DMS 273 treated with DMSO at 0.1 percent for 48 hours (cell line): ENCODE results near the gene KL.

ENCODE experiments used
- DNase-seq: peaks from one replicate; lab custom pipeline; 2025; lab: John Stamatoyannopoulos, UW

KL gene

DNA sequence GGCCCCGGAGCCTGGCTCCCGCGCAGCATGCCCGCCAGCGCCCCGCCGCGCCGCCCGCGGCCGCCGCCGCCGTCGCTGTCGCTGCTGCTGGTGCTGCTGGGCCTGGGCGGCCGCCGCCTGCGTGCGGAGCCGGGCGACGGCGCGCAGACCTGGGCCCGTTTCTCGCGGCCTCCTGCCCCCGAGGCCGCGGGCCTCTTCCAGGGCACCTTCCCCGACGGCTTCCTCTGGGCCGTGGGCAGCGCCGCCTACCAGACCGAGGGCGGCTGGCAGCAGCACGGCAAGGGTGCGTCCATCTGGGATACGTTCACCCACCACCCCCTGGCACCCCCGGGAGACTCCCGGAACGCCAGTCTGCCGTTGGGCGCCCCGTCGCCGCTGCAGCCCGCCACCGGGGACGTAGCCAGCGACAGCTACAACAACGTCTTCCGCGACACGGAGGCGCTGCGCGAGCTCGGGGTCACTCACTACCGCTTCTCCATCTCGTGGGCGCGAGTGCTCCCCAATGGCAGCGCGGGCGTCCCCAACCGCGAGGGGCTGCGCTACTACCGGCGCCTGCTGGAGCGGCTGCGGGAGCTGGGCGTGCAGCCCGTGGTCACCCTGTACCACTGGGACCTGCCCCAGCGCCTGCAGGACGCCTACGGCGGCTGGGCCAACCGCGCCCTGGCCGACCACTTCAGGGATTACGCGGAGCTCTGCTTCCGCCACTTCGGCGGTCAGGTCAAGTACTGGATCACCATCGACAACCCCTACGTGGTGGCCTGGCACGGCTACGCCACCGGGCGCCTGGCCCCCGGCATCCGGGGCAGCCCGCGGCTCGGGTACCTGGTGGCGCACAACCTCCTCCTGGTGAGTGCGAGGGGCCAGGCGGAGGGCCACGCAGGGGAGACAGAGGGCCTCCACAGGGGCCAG, at the start of gene KL:
TSS of gene KL (plus strand) at position 10 of the 909 bp plus-strand sequence. CDS start at position 28, 18 bp downstream.
- no peak for DNase-seq

DNA sequence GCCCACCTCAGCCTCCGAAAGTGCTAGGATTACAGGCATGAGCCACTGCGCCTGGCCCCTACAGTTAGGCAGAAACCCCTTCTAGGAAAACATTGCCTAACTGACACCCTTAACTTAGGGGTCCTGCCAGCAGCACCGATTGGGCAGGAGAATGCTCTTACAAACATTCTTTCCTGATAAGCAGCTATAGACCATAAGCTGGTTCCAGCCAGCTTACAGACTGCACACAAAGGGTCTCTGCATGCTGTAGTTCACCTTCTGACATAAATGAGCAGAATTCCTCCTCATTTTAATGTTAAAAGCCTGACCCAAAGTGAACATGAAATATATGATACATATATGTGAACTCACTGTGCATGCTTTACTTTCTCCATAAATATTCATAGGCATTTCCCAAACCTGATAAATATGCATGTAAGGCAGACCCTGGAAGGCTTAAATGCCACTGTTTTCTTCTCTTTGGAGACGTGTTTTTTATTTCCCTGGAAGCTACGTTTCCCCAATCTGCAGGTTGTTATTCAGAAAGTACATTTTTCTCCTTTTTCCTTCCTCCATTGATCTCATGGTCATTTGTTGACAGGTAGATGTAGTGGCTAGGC, 48.5 kb upstream of the KL start:
- DNase-seq, result no peak

DNA sequence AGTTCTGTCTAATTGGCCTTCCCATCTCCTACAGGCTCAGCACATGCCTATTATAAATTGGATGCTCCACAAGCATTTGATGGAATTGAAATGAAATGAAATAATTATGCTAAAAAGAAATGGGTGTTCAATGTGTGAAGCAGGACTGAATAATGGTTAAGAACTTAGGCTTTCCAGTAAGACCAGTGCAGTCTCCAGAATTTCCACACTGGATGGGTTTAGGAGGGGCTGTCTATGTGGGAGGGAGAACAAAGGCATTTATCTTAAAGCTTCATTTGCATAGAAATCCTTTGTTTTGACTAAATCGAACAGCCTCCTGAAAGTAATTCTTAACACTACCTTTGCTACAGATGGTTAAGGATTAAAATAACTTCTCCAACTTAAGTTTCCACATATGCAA, 47.9 kb upstream of the KL start:
- no peak for DNase-seq

DNA sequence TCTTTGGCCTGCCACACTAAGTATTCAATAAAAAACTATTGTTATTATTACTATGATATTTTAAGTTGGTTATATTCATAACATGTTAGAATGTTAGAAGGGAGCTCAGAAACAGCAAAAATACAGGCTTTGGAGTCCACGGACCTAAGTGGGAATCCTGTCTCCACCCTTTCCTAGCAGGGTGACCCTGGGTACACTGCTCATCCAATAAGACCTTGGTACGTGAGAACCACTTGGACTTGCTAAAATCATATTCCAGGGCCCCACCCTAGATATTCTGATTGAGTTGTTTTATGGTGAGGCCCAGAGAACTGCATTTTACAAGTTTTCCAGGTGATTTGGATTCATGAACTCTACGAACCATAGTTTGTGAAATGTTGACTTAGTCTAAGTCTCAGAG, 47.4 kb upstream of the KL start:
- no peak for DNase-seq

DNA sequence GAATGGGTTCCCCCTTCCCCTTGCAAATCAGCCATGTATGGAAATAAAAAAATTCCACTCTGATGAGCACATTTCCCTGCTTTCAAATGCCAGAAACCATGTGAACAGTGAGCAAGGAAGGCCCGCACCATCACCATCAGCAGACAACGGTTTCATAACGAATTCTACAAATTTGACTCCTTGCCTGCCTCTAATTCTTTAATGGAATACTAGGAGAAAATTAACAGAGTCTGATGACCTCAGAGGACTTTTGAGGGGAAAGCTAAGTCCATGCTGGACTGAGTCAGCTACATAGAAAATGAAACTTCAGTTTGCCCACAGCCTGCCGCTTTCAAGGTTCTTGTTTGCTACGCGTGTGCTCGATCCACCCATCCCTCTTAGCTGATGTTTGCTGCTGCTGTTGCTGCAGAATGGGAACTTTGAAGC, 46.7 kb upstream of the KL start:
- DNase-seq, result no peak

DNA sequence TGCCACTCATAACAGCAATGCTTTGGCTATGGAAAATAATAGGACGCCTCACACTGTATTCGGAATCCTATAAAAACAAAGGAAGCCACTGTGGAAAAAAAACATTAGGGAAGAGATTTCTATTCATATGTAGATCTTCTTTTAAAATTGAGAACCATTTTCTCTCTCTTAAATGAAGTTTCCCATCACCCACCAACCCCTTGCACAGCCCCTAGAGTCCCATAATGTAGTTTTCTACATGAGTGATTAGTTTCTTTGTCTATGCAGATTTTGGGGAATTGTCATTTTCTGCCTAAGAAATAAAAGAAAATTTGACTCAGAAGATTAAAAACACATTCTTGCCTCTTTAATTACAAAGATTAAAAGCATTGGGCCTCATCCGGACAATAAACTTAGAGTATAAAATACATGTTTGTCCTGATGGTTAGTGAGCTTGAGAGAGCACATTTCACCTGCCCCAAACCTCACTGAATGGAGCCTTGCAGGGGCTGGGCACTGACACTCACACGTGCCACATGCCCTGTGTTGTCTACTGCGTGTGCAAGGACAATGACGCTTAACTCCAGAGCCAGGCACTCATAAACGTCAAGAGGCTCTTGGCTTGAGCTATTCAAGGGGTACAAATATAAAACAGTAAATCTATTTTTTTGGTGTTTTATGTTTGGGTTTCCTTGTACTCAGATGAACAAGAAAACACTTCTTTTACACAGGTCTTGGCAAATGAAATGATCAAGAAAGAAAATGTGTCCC, 40.0 kb upstream of the KL start:
- no peak for DNase-seq

DNA sequence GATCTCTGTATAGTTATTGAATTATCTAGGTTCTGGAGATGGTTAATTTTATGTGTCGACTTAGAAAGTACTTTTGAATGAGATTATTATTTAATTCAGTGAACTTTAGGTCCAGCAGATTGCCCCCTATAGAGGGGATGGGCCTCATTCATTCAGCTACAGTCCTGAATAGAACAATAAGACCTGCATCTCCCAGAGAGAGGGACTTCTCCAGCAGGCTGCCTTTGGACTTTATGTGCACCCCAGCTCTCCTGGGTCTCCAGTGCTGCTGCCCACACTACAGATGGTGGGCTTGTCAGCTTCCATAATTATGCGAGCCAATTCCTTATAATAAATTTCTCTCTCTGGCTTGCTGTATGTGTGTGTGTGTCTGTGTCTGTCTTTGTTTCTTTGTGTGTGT, 39.3 kb upstream of the KL start:
- no peak for DNase-seq

DNA sequence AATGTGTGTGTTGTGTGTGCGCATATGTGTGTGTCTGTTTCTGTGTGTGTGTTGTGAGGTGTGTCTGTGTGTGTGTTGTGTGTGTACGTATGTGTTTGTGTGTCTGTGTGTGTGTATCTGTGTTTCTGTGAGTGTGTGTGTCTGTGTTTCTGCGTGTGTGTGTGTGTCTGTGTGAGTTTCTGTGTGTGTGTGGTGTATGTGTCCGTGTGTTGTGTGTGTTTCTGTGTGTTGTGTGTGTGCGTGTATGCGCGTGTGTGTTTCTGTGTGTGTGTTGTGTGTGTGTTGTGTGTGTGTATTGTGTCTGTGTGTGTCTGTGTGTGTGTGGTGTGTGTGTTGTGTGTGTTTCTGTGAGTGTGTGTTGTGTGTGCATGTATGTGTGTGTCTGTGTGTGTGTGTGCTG, 38.9 kb upstream of the KL start:
- no peak for DNase-seq

DNA sequence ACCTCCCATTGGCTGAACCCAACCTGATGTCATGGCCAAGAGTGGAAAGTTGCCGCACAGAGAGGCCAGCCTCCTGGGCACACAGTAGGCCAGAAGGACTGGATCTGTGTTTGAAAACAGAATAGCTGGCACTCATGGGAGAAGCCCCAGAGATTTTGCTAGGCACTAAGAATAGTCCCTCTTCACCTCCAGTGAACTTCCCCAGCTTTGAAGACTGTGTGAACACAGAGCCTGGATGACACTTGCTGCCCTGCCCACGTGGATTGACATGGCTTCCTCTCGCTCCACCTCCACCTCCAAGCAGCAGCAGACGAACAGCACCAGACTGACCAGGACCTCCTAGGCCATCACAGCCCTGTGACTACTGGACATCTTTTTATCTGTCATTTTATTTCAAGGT, 37.9 kb upstream of the KL start:
- DNase-seq, result no peak

DNA sequence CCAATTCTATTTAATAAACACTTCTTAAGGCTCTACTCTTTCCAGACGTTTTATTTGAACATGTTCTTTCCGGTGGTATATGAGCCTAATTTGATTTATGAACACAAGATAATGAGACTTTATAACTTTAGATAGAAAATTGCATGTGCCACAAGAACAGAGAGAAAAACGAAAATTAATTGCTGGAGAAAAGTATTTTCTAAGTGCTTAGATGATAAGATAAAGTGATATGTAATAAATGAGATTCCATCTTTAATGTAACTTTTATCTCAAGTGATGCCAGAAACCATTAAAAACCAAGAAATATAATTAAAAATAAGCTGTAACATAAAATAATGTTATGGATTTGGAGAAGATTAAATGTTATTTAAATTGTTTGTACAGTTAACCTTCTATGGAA, 33.2 kb upstream of the KL start:
- DNase-seq, result no peak

DNA sequence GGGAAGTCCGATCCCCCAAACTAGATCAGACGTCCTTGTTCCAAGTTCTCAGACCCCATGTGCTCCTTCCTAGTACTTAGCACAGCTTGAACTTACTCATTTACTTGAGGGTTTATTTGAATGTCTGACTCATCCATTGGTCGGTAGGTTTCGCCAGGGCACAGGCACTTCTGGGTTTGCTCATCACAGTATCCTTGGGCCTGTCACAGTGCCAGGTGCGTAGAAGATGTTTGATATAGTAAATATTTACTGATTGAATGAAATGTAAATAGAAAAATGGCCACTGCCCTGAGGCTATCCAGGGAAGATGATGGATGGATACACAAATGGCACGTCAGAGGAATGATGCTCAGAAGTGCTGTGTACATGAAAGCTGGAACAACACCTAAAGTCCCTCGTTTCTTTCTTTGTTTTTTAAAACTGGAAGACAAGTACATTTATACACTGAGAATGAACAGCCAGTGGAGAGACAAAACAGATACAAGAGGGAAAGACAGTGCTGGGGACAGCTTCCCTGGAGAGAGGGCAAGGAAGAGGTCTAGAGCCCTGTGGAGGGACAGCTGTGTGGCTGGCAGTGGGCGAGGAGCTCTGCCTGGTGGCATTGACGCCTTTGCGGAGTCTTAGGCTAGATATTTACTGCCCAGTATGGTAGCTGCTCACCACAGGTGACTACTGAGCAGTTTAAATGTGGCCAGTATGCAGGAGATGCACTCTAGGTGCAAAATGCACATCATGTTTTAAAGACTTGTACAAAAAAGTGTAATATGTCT, 31.2 kb upstream of the KL start:
- no peak for DNase-seq

DNA sequence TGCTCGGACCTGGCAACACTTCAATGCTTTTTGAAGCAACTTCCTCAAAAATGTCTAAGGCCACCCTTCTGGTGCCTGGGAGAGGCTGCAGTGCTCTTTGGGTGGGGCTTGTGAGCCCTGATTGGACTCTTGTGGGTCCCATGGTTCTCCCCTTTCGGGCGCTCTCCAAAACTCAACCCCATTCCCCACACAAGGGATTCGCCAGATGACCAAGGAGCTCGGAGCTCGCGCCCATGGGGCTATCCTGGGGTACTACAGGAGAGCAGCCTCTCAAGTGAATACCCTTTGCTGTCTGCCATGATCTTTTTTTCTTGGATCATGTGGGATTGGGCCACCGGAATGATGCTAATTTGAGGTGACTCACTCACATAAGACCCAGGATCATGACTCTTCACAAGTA, 29.7 kb upstream of the KL start:
- DNase-seq, result no peak

DNA sequence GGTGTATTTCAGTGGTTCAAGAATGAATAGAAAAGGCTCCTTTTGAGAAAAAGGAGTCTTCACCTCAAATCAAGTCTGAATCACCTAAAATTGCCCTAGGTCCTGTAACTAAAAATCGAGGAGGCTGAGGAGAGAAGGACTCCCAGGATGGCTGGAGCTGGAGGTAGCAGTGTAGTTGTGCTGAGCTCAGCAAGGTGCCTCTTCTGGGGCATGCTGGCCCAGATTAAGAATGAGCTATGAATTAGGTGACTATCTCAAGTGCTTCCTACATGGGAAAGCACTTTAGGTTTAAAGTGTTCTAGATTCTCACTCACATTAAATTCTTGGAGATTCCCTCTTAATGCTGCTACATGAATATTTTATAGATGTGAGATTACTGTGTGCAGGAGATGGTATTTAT, 28.8 kb upstream of the KL start:
- DNase-seq, result no peak

DNA sequence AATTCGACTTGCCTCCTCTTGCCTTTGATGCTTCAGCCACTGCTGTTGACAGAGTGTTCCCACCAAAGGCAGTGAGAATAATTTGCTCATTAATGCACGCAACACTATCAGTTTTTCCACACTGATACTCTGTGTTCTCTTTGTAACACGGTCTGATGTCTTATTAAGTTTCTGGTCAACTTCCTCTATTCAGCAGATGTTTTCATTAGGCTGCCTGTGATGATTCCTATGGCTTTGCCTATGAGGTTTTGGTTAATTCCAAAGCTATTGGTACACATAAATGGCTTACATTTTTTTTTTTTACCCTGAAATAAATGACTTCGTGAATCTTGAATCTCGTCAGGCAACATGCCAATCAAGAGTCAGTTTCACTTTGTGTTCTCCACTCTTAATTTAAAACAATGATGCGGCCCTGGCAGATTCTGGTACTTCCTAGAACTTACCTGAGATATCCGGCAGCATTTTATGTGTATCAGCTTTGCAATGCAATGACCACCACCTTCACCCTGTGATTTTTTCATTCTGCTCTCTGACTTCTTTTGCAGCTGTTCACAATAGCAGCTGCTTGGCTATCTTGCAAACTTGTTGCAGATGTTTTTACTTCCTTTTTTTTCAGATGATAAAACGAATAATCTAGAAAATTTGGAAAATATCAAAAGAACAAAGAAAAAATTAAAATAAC, 27.5 kb upstream of the KL start:
- no peak for DNase-seq

DNA sequence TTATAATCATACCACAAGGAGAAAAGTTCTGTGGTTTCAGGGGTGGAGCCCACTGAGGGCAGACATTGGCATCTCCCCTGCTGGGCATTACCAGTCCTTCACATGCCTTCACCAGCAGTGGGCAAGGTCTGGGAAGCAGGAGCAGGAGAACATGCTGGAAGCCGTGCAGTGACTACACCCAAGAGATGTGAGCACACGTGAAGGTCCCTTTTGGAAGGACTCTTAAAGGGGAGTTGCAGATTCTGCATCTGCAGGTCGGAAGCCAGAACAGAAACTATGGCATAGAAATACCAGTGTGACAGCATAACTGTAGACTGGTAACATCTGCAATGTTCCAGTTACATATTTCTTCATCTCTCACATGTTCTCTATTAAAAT, 26.9 kb upstream of the KL start:
- no peak for DNase-seq

DNA sequence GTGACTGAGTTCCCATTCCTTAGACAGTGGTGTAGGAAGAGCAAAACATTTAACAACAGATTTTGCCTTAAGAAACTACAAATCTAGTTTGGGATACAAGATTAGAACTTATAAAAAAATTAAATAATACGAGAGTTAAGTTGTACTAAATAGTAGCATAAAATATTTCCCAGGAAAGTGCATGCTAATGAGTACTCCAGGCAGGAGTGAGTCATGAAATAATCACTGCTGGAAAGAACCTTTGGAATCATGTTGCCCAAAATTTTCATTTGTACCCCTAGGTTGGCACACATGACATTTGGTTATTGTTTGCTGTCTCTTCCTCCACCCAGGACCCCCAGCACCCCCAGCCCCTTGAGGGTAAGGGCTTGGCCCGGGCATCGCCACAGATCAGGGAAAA, 26.3 kb upstream of the KL start:
- no peak for DNase-seq

DNA sequence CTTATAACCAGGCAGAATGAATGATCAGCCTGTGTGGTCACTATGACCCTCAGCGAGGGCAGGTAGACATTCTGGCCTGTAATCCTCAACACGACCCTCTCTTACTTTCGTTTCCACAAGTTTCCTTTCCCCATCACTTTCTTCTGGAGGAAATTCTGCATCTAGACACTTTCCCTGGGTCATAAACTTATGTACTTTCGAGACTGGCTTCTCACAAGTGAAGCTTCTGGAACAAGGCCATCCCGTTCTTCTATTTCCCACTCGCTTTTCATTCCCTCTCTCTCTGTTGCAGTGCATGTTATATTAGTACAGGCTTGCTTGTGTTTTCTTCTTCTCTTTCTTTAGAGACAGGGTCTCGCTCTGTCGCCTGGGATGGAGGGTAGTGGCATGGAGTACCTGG, 23.1 kb upstream of the KL start:
- no peak for DNase-seq

DNA sequence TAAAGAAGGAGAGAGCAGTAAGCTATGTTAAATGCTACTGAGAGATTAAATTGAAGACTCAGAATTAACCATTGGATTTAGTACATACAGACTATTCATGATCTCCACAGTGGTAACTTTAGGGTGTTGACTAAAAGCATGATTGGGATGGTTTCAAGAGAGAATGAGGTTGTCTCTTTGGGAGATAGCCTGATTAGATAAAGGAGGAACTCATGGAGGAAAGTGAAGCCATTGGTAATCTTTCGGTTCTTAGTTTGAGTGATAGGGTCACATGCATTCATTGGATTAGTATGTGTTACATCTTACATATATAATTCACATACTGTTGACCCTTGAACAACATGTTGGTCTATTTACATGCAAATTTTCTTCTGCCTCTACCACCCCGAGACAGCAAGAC, 18.8 kb upstream of the KL start:
- no peak for DNase-seq

DNA sequence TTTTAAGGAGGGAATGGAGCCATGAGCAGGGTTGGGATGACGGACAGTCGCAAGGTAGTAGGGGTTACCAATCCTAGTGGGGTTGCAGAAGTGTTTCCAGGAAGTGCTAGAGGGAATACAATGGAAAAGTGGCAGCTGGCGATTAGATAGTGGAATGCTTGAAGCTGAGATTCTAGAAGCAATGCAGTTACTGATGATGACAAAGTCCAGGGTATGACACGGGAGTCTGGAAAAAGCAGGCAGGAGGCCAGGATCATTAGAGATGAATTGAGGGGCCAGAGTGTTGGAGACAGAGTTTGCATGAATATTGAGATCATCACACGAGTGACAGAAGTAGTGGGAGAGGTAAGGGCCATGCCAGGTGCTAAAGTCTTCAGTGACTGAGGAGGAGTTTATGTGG, 17.3 kb upstream of the KL start:
- DNase-seq, result no peak

DNA sequence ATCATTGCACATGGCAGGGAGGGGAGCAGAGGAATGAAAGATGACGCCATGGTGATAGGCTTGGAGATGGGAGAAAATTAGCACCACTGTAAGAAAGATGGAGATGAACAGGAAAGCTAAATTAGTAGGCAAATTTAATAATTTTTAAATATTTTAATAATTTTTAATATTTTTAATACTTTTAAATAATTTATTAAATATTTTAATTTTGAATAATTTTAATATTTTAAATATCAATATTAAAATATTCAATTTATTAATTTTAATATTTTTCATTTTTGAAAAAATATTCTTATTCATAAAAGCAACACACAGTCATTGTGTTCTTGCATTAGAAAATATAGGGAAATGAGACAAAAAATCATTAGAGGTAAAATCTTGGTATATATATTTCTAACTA, 15.9 kb upstream of the KL start:
- no peak for DNase-seq

DNA sequence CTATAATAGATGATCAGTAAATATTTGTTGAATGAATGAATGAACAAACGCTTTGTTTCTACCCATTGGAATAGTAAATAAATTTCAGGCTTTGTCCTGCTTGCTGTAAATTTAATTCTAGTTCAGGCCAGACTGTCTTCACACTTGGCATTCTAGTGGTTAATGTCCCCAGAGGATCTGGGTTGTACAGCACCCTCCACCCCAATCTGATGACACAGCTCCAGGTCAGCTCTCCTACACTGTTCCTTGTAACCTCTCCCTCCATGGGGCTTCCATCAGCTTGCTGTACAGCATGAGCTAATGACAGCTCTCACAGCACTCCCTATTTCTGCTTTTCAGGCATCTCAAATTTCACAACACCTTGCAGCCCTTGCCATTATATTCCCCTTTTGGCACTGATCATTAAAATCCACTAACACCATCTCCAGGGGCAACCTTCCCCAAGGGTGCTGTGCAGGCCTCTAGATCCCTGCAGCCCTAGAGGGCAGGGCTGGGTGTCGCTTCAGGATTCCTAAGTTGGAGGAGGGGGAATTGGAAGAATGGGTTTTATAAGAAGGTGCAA, 12.7 kb upstream of the KL start:
- DNase-seq, result no peak
